Fibroblast of skin of left biceps (primary cell): Measurements from ENCODE around the gene GRIK3.

ENCODE experiments used
- DNase-seq, 2 experiments: peaks; one replicate each; pipeline ENCODE4 v3.0.0-alpha.2; 2013; ENCODE audit warnings: low read depth in 2 of 2

The GRIK3 gene

GRCh38 chr1:36763771-36764170 is 270.5 kb downstream of the GRIK3 start:
- DNase-seq: no peak

GRCh38 chr1:36762174-36762573 is 272.1 kb downstream of the GRIK3 start:
- no peak for DNase-seq

- no peak for DNase-seq
Measured at GRCh38 chr1:36761113-36761512, 273.2 kb downstream of the GRIK3 start.

- DNase-seq: no peak
Measured at GRCh38 chr1:36760081-36760480, 274.2 kb downstream of the GRIK3 start.

- DNase-seq: no peak
Measured at GRCh38 chr1:36759355-36759754, 275.0 kb downstream of the GRIK3 start.

- no peak for DNase-seq
Measured at GRCh38 chr1:36755303-36756230, 278.7 kb downstream of the GRIK3 start.

- no peak for DNase-seq
Measured at GRCh38 chr1:36754366-36754765, 279.9 kb downstream of the GRIK3 start.

- DNase-seq: no peak
Measured at GRCh38 chr1:36753451-36753850, 280.9 kb downstream of the GRIK3 start.

GRCh38 chr1:36752891-36753361 is 281.4 kb downstream of the GRIK3 start:
- no peak for DNase-seq

GRCh38 chr1:36752431-36752830 is 281.9 kb downstream of the GRIK3 start:
- no peak for DNase-seq

GRCh38 chr1:36751525-36751924 is 282.8 kb downstream of the GRIK3 start:
- no peak for DNase-seq

- DNase-seq: no peak
Measured at GRCh38 chr1:36748466-36748865, 285.8 kb downstream of the GRIK3 start.
